ENCODE measurements around the gene ABLIM3. TPM values are rescaled to one million over a fixed set of nuclear protein-coding genes. Genes with fewer than 3 reads are reported as not detected.

Gene ABLIM3
- 5.7 to 8.2 TPM (median 6.7 TPM) in 5 replicates for total RNA-seq (2022; extraction: Qiagen RNA extraction; ENCODE audit: low read depth)

DNA sequence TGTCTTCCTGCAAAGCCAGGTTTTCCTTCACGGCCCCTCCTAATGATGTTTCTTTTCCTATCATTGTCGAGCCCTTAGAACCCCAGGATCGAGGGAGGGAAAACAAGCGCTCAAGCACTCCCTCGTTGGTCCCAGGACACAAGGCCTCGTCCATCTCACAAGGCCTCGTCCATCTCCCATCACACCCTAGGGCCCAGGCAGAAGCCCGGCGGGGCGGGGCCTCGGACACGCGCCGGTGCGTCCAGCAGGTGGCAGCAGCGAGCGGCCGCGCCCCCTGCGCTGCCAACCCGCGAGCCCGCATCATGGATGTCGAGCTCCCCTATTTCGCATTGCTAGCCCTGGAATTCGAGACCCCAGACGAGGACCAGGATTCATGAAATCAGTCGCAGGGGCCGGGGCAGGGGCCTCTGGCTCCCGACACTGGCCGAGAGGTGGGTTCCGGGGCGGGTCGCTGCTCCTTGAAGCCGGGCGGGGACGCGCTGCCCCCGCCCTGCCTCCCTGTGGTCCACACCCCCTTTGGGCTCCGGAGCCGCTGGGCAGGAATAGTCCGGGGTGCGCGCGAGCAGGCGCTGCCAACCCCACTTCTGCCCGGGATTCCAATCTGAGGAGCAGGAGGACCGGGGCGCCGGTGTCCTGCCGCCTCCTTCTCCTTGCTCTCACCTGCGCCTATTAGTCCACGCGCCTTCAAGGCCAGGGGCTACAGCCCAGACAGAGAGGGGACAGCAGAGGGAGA lies at the start of gene ABLIM3:
Gene ABLIM3 (plus strand): TSS at position 270 of the 733 bp plus-strand sequence. CDS start 603 bp downstream, outside the sequence.

GRCh38 chr5:149271716-149272563 lies 130.6 kb downstream of the ABLIM3 start, which contains the start of gene AFAP1L1:
Gene AFAP1L1 (plus strand): TSS chr5:149271859. CDS start chr5:149271969, 110 bp downstream.

Other genes starting within 250 kb of the ABLIM3 start
- gene SH3TC2, start 78.4 kb upstream of the ABLIM3 start, total RNA-seq (2022; extraction: Qiagen RNA extraction; ENCODE audit: low read depth), result 0.21 to 0.84 TPM (median 0.31 TPM) in 5 replicates
- gene AFAP1L1, start 130.4 kb downstream of the ABLIM3 start, total RNA-seq (2022; extraction: Qiagen RNA extraction; ENCODE audit: low read depth), result 4.7 to 6.7 TPM (median 5.7 TPM) in 5 replicates
- 7.8 to 10.0 TPM (median 9.1 TPM) in 5 replicates for gene GRPEL2, start 204.0 kb downstream of the ABLIM3 start, total RNA-seq (2022; extraction: Qiagen RNA extraction; ENCODE audit: low read depth)
- 1.9 to 2.9 TPM (median 2.9 TPM) in 5 replicates for gene PCYOX1L, start 216.6 kb downstream of the ABLIM3 start, total RNA-seq (2022; extraction: Qiagen RNA extraction; ENCODE audit: low read depth)
- not detected in 5 replicates for gene IL17B, start 237.8 kb downstream of the ABLIM3 start, total RNA-seq (2022; extraction: Qiagen RNA extraction; ENCODE audit: low read depth)

Measured in A549 treated with DMSO at 1 μM for 4 hours (cell line).